ENCODE results near the gene TFF2.

Gene TFF2

GRCh38 chr21:42298237-42298636 is 52.6 kb downstream of the TFF2 start:
- no peak for DNase-seq (ENCODE audit: low read depth)
- no peak overlapping the region for H3K4me3 ChIP-seq (ENCODE audit: low read depth, low read length)

GRCh38 chr21:42297377-42297776 is 53.4 kb downstream of the TFF2 start:
- no peak for DNase-seq (ENCODE audit: low read depth)
- no peak overlapping the region for H3K4me3 ChIP-seq (ENCODE audit: low read depth, low read length)

GRCh38 chr21:42296501-42296900 is 54.3 kb downstream of the TFF2 start:
- no peak for DNase-seq (ENCODE audit: low read depth)
- H3K4me3 ChIP-seq (ENCODE audit: low read depth, low read length) = no peak overlapping the region
